GM12892 (cell line): ENCODE measurements around the gene CTBP2.

ENCODE experiments used
- DNase-seq: peaks from one replicate; pipeline ENCODE4 v3.0.0; 2011; ENCODE audit not compliant: insufficient read length
- FAIRE-seq: peaks from 2 replicates; lab custom pipeline; 2011; peaks lifted over from hg19 to GRCh38; lab: Jason Lieb, UNC
- POLR2A ChIP-seq: IDR thresholded peaks from 2 replicates; pipeline ENCODE4 v1.6.1; 2011; ENCODE audit warnings: low read depth, low read length, control low read depth
- POLR2AphosphoS5 ChIP-seq: IDR thresholded peaks from 2 replicates; pipeline ENCODE4 v1.6.1; 2011; ENCODE audit warnings: low read depth, low read length, control low read depth
- TAF1 ChIP-seq: IDR thresholded peaks from 2 replicates; pipeline ENCODE4 v1.6.1; 2011; ENCODE audit warnings: low read depth, mild to moderate bottlenecking, control low read depth, low read length, borderline replicate concordance

The CTBP2 gene

GRCh38 chr10:124941823-124942222 lies 218.5 kb downstream of the CTBP2 start, which contains the start of gene ZRANB1:
TSS of gene ZRANB1 (plus strand) at chr10:124942123. CDS start at chr10:124942494, 371 bp downstream.
- FAIRE-seq (no peak), DNase-seq (no peak)
- TF ChIP-seq TAF1 (no peak), POLR2AphosphoS5 (no peak)

- TF ChIP-seq POLR2AphosphoS5 (no peak), TAF1 (no peak), POLR2A (no peak)
- no peak for FAIRE-seq
These were observed 221.1 kb downstream of the CTBP2 start for GRCh38 chr10:124939290-124939689.

GRCh38 chr10:124936813-124937212 lies 223.6 kb downstream of the CTBP2 start:
- FAIRE-seq: no peak

More at GRCh38 chr10:124939290-124939689, 221.1 kb downstream of the CTBP2 start:
- no peak for DNase-seq

GRCh38 chr10:124935946-124936345 lies 224.4 kb downstream of the CTBP2 start:
- FAIRE-seq: no peak
- TF ChIP-seq TAF1: no peak
- TF ChIP-seq POLR2AphosphoS5: no peak
- TF ChIP-seq POLR2A: no peak
- no peak for DNase-seq

More at GRCh38 chr10:124936813-124937212, 223.6 kb downstream of the CTBP2 start:
- DNase-seq: no peak
- TF ChIP-seq POLR2AphosphoS5 (no peak), POLR2A (no peak), TAF1 (no peak)
